Thoracic aorta (tissue), 2 donors: ENCODE data around the gene KIF25. TPM values are rescaled to one million over a fixed set of nuclear protein-coding genes. Genes with fewer than 3 reads are reported as not detected.

Experiments
- ATAC-seq: fragments of 150-250 bp; one replicate; pipeline ENCODE4 v1.8.0; 2017; ENCODE audit warnings: low read depth; ENCODE audit not compliant: insufficient number of reproducible peaks, low FRiP score
- DNase-seq: peaks from one replicate; pipeline ENCODE4 v3.0.0-alpha.2; 2020; ENCODE audit warnings: low spot score
- H3K27ac ChIP-seq, 2 donors: fragments of 200-600 bp; sonication (generic); 1 replicate in 1 of 2; 2 replicates in 1 of 2; pipeline ENCODE4 v1.5.1; 2016; ENCODE audit warnings: mild to moderate bottlenecking in 2 of 2, moderate library complexity in 2 of 2
- H3K27me3 ChIP-seq: fragments of 200-600 bp; sonication (generic); replicated peaks from 2 replicates; pipeline ENCODE4 v1.6.0; 2016; ENCODE audit warnings: mild to moderate bottlenecking; ENCODE audit not compliant: insufficient read depth
- H3K36me3 ChIP-seq: fragments of 200-600 bp; sonication (generic); one replicate; pipeline ENCODE4 v1.5.1; 2016
- H3K4me1 ChIP-seq, 2 donors: fragments of 200-600 bp; sonication (generic); 1 replicate in 1 of 2; 2 replicates in 1 of 2; pipeline versions ENCODE4 v1.5.1 to v1.6.0; 2016; ENCODE audit warnings: low read depth in 2 of 2, mild to moderate bottlenecking in 1 of 2; ENCODE audit not compliant: control insufficient read depth in 1 of 2
- H3K4me3 ChIP-seq: fragments of 200-600 bp; sonication (generic); 2 replicates; pipeline ENCODE4 v1.5.1; 2016; ENCODE audit warnings: mild to moderate bottlenecking
- H3K9me3 ChIP-seq: fragments of 200-600 bp; sonication (generic); 2 replicates; pipeline ENCODE4 v1.5.1; 2016
- CTCF ChIP-seq: fragments of 200-600 bp; sonication (generic); IDR thresholded peaks from one replicate; pipeline ENCODE4 v1.5.1; 2019; ENCODE audit warnings: antibody characterized with exemption
- total RNA-seq, 2 donors: library from RNA; depleted of rRNA; stranded (reverse); fragments of >200 nt; gene quantifications; one replicate each; pipeline versions ENCODE4 v1.1.0 to v1.2.3, GENCODE V29; 2016

KIF25 gene
- total RNA-seq, 2 donors from 2014 or later: not detected

GRCh38 chr6:168063431-168063830 is 66.0 kb downstream of the KIF25 start:
- DNase-seq (no peak), ATAC-seq (no peak)
- Histone ChIP-seq H3K9me3 (no peaks in the 10 kb centered on the region), H3K27me3 (no peaks in the 10 kb centered on the region), H3K4me3 (no peak overlapping the region), H3K36me3 (no peaks in the 10 kb centered on the region), H3K27ac (no peak overlapping the region), H3K4me1 (peaks cover 0 to 7% of the 10 kb centered on the region in 2 donors)
- no peak for TF ChIP-seq CTCF

DNA sequence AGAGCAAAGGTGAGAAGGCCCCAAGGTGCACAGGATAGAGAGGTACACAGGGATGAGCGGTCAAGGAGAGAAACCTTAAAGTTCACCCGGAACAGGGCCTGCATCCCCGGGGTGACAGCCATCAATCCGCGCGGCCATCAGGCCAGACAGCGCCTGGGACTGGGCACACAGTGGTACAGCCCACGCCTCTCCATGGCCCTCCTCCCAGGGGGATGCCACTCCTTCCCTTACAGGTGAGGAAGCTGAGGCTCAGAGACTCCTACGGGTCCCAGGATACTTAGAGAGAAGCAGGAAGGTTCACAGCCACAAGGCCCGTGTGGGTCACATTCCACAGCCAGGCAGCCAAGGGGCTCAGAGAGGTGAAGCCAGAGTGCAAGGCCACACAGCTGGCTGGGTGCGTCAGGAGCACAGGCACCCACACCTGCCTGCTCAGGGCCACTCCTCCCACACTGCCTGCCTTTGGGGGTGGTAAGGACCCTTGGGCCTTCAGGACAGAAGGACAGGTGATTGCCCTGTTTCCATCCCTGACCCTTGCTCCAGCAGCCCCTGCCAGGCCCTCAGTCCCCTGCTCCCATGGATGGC is 66.8 kb downstream of the KIF25 start:
- no peak for TF ChIP-seq CTCF
- no peak overlapping the region for H3K27ac ChIP-seq

GRCh38 chr6:168067081-168067759 is 69.7 kb downstream of the KIF25 start:
- Histone ChIP-seq H3K4me3 (no peak overlapping the region), H3K27ac (no peak overlapping the region), H3K9me3 (no peaks in the 10 kb centered on the region), H3K36me3 (no peaks in the 10 kb centered on the region), H3K27me3 (no peaks in the 10 kb centered on the region), H3K4me1 (no peaks in the 10 kb centered on the region)
- no peak for DNase-seq
- ATAC-seq: no peak
- no peak for TF ChIP-seq CTCF

More for the DNA sequence above, 66.8 kb downstream of the KIF25 start:
- no peaks in the 10 kb centered on the region for H3K27me3 ChIP-seq
- H3K36me3 ChIP-seq: no peaks in the 10 kb centered on the region
- no peak for DNase-seq
- ATAC-seq: no peak
- no peaks in the 10 kb centered on the region for H3K9me3 ChIP-seq
- no peak overlapping the region for H3K4me3 ChIP-seq
- H3K4me1 ChIP-seq: peaks cover 0 to 7% of the 10 kb centered on the region in 2 donors

DNA sequence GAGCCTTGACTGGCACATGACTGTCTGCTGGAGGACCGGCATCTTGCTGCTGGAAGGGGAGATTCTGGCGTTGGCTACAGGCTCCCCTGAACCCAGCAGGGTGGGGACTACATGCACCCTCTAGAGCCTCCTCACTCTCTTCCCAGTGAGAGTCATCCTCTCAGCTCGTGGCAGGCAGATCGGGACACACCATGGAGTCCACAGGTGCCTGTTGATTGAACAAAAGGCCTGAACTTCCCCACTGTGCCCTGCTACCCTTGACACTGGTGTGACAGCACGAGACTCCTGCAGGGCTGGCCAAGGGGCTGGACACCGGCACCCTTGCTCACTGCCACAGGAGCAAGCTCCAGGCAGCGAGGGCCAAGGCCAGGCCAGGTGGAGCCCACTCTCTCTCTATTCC is 73.3 kb downstream of the KIF25 start:
- no peak for DNase-seq
- Histone ChIP-seq H3K4me3 (no peak overlapping the region), H3K9me3 (no peaks in the 10 kb centered on the region), H3K36me3 (no peaks in the 10 kb centered on the region), H3K27ac (no peak overlapping the region), H3K27me3 (no peaks in the 10 kb centered on the region), H3K4me1 (no peaks in the 10 kb centered on the region)
- ATAC-seq: no peak
- TF ChIP-seq CTCF: no peak

- no peak for ATAC-seq
- no peak for DNase-seq
- no peaks in the 10 kb centered on the region for H3K27me3 ChIP-seq
- no peaks in the 10 kb centered on the region for H3K4me1 ChIP-seq
- no peak overlapping the region for H3K4me3 ChIP-seq
- no peak for TF ChIP-seq CTCF
- no peaks in the 10 kb centered on the region for H3K9me3 ChIP-seq
- no peaks in the 10 kb centered on the region for H3K36me3 ChIP-seq
- no peak overlapping the region for H3K27ac ChIP-seq
Measured at GRCh38 chr6:168071620-168072019, 74.1 kb downstream of the KIF25 start.
